ENCODE results near the gene PECR.
A peak's percentile ranks its signal among the peaks of the same experiment; 100 is the strongest.
"Not testable (repeated sequence)": the region's sequence is repeated elsewhere in the genome, so short reads cannot be mapped to it uniquely, and the experiment has no call there.

DNA sequence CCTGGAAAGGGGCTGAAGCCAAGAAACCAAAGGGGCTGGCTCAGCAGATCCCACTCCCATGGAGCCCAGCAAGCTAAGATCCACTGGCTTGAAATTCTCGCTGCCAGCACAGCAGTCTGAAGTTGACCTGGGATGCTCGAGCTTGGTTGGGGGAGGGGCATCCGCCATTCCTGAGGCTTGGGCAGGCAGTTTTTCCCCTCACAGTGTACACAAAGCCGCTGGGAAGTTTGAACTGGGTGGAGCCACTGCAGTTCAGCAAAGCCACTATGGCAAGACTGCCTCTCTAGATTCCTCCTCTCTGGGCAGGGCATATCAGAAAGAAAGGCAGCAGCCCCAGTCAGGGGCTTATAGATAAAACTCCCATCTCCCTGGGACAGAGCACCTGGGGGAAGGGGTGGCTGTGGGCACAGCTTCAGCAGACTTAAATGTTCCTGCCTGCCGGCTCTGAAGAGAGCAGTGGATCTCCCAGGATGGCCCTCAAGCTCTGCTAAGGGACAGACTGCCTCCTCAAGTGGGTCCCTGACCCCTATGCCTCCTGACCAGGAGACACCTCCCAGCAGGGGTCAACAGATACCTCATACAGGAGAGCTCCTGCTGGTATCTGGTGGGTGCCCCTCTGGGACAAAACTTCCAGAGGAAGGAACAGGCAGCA is 92.9 kb downstream of the PECR start:
- TF ChIP-seq, protein P1, sequence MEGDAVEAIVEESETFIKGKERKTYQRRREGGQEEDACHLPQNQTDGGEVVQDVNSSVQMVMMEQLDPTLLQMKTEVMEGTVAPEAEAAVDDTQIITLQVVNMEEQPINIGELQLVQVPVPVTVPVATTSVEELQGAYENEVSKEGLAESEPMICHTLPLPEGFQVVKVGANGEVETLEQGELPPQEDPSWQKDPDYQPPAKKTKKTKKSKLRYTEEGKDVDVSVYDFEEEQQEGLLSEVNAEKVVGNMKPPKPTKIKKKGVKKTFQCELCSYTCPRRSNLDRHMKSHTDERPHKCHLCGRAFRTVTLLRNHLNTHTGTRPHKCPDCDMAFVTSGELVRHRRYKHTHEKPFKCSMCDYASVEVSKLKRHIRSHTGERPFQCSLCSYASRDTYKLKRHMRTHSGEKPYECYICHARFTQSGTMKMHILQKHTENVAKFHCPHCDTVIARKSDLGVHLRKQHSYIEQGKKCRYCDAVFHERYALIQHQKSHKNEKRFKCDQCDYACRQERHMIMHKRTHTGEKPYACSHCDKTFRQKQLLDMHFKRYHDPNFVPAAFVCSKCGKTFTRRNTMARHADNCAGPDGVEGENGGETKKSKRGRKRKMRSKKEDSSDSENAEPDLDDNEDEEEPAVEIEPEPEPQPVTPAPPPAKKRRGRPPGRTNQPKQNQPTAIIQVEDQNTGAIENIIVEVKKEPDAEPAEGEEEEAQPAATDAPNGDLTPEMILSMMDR (CRISPR knock-in tag; IDR thresholded peaks at IDR 0.05): not testable (repeated sequence)
- TF ChIP-seq KDM5B (CRISPR knock-in tag; IDR thresholded peaks at IDR 0.05; ENCODE audit: borderline replicate concordance): peak; percentile 40; the same call in 1 of the 2 replicates
- not testable (repeated sequence) for TF ChIP-seq ZNF839 (CRISPR knock-in tag; IDR thresholded peaks at IDR 0.05; ENCODE audit: borderline replicate concordance); CEBPB (IDR thresholded peaks at IDR 0.05; ENCODE audit: borderline replicate concordance, low read depth, low read length); PAWR (CRISPR knock-in tag; IDR thresholded peaks at IDR 0.05; ENCODE audit: borderline replicate concordance); ZBTB20 (CRISPR knock-in tag; IDR thresholded peaks at IDR 0.05; ENCODE audit: borderline replicate concordance, low read depth); SNAPC5 (CRISPR knock-in tag; IDR thresholded peaks at IDR 0.05; ENCODE audit: borderline replicate concordance); EEA1 (CRISPR knock-in tag; IDR thresholded peaks at IDR 0.05; ENCODE audit: borderline replicate concordance)
- 0 out of 2 replicates have a peak, but pooled peaks have one; percentile 20 for TF ChIP-seq ZFX (CRISPR knock-in tag; IDR thresholded peaks at IDR 0.05; ENCODE audit: low read depth)
- TF ChIP-seq, protein P2, sequence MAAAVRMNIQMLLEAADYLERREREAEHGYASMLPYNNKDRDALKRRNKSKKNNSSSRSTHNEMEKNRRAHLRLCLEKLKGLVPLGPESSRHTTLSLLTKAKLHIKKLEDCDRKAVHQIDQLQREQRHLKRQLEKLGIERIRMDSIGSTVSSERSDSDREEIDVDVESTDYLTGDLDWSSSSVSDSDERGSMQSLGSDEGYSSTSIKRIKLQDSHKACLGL (CRISPR knock-in tag; IDR thresholded peaks at IDR 0.05): not testable (repeated sequence)
